NCI-H1417 (cell line): ENCODE data around the gene LIPH.
"Not testable (repeated sequence)": the region's sequence is repeated elsewhere in the genome, so short reads cannot be mapped to it uniquely, and the experiment has no call there.

Source experiments
- DNase-seq, 3 experiments: peaks; one replicate each; lab custom pipeline; 2025; lab: John Stamatoyannopoulos, UW

Gene LIPH

DNA sequence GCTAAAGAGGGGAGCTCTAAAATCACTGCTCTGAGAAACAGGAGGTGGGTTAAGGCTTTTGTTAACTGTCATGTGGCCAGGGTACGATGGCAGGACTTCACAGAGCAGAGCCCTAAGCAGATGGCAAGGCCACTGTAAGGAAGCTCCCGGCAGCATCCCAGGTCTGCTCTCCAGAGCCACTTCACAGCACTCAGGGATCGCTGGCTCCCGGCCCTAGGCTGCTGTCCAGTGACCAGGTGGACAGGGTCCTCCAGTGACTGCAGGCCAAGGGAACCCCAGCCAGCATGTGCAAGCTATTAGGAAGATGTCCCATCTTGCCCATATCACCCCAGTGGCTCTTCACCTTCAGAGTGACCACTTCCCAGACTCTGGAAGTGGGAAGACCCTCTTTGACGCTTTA is 63.9 kb downstream of the LIPH start:
- no peak for DNase-seq

DNA sequence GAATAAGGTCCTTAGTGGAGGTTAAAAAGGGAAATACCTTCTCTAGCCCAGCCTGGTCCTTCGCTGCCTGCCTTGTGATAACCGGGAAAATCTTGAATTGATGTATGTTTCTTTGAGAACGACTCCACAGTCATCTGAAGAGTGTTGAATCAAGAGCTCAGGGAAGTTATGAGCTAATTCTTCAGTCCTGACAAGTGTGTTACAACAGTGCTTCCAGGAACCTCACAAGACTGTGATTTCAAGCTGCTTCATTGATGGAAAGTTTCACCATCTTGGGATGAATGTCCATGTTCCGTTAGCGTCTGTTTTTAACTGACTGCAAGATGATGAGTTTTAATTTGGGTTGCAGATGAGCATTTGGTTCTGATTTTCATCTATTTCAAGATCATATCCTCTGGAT is 66.0 kb downstream of the LIPH start:
- DNase-seq: no peak

GRCh38 chr3:185484296-185484695 is 68.1 kb downstream of the LIPH start:
- no peak for DNase-seq

- no peak for DNase-seq
Measured at GRCh38 chr3:185479373-185479945, 72.9 kb downstream of the LIPH start.

- no peak for DNase-seq
Measured at GRCh38 chr3:185477316-185477715, 75.1 kb downstream of the LIPH start.

- not testable (repeated sequence) for DNase-seq
Measured at GRCh38 chr3:185474922-185475321, 77.5 kb downstream of the LIPH start.

- DNase-seq: no peak
Measured at GRCh38 chr3:185473290-185473815, 79.0 kb downstream of the LIPH start.

DNA sequence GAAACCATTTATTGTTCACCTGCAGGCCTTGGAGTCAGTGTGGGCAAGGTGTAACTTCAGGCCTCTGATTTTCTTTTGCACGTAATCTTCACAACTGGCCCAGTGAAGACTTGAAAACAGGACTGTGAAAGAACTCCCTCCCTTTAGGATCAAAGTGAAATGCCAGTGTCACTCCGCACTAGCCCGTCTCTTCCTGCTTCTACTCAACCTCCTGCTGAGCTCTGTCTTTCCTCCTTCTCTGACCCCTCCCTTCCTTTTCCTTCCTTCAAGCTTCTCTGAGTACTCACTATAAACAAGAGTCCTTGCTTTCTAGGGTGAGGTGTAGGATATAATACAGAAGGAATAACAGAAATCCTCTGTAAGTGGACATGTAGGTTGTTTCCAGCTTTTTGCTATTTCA is 82.1 kb downstream of the LIPH start:
- no peak for DNase-seq

GRCh38 chr3:185469542-185469941 is 82.8 kb downstream of the LIPH start:
- no peak for DNase-seq

DNA sequence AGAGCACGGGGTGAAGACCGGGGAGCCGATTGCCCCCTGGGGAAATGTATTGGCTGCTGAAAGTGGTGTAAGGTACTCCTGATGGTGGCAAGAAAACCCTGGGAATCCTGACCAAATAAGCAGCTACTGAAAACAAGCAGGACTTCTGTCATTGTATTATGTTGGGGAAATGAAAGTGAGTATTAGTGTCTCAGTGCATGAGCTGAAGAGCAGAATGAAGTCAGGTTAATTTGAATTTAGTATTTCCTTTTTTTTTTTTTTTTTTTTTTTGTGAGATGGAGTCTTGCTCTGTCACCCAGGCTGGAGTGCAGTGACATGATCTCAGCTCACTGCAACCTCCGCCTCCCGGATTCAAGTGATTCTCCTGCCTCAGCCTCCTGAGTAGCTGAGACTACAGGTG is 86.3 kb downstream of the LIPH start:
- not testable (repeated sequence) for DNase-seq

- DNase-seq: no peak
Measured at GRCh38 chr3:185465471-185465870, 86.9 kb downstream of the LIPH start.

DNA sequence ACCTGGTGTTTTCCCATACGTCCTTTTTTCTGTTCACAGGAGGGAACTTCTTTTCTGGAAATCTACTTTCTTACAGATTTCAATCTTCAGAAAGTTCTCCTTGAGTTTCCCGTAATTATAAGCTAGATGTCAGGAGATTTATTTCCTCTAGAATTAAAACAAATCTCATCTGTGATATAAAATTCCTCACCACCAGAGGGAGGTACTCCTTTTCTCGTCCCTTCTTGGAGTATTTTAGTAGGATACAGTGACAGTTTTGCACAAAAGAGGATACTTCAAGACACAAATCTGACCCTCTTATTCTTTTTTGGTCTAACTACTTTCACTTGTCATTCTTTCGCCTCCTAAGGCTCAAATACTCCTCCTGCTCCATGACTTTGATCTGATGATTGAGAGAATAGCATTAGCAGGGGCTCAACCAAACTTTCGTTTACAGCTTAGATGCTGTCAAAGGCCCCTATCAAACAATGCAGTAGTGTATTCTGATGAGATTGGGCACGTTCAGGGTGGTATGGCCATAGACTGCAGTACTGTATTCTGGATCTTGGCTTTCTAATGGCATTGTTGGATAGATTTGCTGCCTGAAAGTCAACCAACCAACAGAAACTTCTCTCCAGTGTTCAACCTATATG is 91.6 kb downstream of the LIPH start:
- peak in 1 of 3 experiments; percentile 24 for DNase-seq

GRCh38 chr3:185460309-185460708 is 92.1 kb downstream of the LIPH start:
- no peak for DNase-seq

DNA sequence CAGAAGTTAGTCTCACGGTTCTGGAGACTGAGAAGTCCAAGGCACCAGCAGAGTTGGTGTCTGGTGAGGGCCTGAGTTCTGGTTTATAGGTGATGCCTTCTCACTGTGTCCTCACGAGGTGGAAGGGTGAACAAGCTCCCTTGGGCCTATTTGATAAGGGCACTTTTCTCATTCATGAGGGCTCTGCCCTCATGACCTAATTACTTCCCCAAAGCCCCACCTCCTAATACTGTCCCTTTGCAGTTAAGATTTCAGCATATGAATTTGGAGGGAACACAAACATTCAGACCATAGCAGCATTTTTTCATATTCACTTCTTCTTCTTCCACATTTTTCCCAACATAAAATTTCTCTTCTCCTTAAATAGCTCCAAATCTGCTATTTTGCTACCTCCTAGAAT is 95.0 kb downstream of the LIPH start:
- no peak for DNase-seq
